Hematopoietic multipotent progenitor cell treated with erythropoietin and hydrocortisone succinate and interleukin-3 and kit ligand, for 8 days (in vitro differentiated cells): ENCODE data around the gene JADE3.

Experiments
- DNase-seq: peaks from one replicate; pipeline ENCODE4 v3.0.0-alpha.2; 2015

The JADE3 gene

DNA sequence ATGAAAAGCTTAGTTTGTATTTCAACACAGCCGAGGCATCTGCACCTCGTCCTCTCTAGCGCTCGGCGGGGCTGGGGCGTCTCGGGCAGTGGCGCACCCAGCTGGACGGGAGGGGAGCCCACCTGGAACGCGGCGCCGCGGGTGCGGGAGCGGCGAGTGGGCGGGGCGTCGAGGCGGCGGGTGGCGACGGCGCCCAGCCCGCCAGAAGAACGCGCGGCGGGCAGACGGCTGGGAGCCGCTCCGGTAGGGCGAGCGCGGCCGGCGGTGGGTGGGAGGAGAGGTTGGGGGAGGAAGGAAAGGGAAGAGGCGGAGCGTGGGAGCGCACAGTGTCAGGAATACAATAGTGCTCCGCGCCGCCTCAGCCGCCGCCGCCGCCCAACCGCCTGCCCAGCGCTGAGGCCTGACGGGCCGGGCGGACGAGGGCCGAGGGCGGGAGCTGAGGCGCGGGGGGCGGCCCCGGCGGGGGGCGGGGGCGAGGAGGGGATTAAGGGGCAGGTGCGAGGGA, at the start of gene JADE3:
JADE3 (plus strand) TSS at position 324 of the 505 bp plus-strand sequence. CDS start 72,474 bp downstream, outside the sequence.
- peak; percentile 67 for DNase-seq

DNA sequence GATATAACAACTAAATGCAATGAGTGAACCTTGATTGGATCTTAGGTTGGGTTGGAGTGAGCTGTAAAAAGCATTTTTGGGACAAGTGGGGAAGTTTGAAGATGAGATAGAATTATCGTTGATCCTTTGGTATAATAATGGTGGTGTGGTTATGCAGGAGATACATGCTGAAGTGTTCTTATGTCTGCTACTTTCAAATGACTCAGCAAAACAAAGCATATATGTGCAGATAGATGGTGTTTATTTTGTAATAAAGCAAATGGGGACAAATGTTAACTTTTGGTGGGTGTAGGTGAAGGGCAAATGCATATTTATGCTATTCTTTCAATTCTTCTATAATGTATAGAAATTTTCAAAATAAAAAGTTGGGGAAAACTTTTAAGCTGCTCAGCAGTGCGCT, 49.1 kb upstream of the JADE3 start:
- DNase-seq, result no peak

DNA sequence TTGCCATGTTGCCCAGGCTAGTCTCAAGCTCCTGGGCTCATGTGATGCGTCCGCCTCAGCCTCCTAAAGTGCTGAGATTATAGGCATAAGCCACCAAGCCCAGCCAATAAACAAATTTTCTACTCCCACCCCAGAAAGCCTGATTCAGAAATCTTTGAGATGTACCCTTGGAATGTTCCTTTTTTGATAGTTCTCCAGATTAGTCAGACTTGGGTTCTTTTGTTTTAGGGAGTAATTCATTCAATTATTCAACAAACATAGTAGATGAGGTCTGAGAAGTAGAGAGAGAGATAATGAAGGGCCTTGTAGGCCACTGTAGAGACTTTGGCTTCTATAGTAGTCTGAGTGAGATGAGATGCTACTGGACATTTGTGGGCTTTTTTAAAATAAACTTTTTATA, 47.6 kb upstream of the JADE3 start:
- DNase-seq, result no peak

DNA sequence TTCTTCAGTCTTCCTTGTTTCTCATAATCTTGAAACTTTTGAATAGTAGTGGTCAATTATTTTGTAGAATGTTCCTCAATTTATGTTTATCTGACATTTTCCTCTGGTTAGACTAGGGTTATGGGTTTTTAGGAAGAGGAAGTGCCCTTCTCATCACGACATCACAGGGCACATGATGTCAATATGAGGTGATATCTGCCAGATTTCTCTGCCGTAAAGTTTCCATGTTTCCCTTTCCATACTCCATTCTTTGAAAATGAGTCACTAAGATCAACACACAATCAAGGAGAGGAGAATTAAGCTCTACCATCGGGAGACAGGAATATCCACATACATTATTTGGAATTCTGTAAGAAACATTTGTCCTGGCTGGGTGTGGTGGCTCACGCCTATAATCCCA, 46.9 kb upstream of the JADE3 start:
- no peak for DNase-seq

DNA sequence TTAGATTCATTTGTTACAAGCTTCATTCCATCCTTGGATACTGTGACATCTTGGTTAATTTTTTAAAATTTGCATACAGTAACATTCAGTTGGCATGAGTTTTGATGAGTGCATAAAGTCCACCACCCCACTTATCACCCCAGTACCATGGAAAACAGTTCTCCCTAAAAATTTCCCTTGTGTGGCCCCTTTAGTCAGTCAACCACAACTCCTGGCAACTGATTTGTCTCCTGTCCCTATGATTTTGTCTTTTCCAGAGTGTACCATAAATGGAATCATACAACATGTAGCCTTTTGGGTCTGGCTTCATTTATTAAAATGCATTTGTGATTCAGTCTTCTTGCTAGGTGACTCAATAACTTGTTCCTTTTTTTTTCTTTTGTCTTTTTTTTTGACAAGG, 45.5 kb upstream of the JADE3 start:
- no peak for DNase-seq

DNA sequence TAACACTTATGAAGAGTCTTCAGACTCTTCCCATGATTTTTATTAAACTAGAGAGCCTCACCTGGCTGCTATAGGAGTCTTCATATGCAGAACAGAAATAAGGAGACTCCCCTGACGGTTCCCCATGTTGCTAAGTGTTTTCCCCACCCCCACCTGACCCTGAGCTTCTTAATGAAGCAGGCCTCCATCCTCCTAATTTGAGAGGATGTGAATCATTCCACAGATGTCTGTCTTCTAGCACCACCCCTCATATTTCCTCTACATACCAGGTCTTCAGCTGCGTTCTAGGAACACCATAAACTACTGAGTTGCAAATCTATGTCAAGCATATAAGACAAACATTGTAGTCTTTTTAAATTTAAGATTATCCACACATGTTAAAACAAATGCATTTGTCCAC, 38.5 kb upstream of the JADE3 start:
- no peak for DNase-seq

DNA sequence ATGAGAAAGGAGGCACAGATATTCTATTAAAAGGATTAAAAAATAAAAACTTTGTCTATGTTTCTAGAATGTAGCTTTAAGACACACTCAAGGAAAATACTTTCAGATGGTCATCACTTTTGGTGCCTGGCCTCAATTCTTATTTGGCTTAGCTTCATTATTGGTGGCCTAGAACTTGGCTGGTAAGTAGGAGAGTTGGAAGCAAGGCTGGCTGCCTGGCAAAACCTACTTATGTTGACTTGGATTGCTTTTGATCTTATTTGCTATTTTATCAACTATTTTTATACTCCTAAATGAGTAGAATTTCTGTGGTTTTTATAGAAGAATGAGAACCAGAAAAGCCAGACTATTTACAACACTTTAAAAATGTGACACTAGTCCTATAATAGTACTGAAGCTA, 35.3 kb upstream of the JADE3 start:
- no peak for DNase-seq

DNA sequence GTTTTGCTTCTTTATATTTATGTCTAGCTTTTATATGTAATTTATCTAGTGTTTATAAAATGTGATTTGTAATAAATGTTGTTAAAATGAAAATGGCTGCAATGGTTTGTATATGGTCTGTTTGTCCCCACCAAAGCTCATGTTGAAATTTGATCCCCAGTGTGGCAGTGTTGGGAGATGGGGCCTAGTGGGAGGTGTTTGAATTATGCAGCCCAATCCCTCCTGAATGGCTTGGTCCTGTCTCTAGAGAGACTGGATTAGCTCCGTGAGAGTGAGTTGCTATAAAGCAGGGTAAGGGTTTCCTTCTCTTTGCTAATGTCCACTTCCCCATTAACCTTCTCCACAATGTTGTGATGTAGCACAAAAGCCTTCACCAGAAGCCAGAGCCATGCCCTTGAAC, 30.0 kb upstream of the JADE3 start:
- no peak for DNase-seq

DNA sequence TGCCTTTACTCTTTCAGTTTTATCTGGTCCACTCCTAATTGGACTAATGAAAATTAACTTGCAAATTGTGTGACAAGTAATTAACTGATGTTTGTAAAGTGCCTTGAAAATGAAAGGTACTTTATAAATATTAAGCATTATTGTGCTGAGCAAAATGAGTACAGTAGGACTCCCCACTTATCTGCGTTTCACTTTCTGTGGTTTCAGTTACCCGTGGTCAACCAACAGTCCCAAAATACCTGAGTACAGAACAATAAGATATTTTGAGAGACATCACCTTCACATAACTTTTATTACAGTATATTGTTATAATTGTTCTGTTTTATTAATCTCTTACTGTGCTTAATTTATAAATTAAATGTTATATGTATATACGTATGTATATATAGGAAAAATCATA, 27.4 kb upstream of the JADE3 start:
- DNase-seq, result no peak

DNA sequence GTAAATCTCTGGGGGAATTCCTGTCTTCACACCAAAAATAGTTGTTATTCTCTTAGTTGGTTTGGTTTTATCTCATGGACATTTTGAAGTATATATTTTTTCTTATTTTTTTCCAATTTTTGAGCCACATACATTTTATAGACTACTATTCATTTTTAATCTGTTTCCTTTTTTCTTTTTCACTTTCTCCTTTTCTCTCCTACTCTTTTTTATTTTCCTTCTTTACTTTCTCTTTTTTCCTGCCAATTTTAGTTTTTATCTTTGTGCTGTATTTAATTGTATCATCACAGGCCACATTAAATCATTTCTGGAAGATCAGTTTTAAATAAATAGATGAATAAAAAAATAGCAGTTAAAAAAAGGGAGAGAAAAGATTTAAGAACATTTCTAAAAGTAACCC, 14.0 kb upstream of the JADE3 start:
- no peak for DNase-seq

DNA sequence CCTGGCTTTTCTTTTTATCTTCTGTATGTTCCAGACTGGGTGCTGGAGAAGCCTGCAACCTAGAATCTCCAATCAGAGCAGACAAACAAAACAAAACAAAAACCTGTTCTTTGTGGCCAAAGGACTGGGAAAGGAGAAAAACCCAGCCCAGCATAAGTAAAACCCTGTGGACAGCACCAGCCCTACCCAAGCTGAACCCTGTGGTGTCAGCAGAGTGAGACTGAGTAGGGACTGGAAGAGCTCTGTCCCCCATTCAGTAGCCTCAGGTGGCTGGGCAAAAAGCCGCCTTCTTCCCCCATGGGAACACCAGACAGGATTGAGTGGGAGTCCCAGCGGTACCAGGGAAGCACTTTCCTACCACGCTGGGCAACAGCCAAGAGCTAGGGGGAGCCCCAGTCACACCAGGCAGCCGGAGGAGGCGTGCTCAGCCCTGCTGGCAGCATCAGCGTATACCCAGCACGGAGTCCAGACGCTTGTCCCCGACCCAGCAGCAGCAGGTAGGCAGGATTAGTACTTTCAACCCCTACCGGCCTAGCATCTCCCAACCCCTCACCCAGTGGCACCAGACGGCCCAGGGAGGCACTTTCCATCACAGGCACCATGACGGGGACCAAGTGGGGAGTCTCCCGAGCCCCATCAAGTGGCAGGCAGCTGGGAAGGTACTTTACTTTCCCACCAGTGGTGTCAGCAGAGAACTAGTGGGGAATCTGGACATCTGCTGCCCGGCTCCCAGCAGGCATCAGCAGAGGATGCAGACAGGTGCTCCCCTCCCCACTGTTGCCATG, 8.6 kb upstream of the JADE3 start:
- peak; percentile 70 for DNase-seq

DNA sequence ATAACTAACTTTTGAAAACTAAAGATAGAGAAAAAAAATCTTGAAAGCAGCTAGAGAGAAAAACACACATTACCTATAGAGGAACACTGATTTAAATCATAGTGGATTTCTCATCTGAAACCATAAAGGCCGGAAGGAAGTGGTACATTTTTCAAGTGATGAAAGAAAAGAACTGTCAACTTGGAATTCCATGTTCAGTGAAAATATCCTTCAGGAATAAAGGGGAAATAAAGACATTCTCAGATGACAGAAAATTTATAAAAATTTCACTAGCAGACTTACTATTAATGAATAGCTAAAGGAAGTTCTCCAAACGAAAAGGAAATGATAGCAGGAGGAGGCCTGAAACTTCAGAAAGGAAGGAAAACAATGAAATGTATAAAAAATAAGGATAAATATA, 7.6 kb upstream of the JADE3 start:
- DNase-seq, result no peak

DNA sequence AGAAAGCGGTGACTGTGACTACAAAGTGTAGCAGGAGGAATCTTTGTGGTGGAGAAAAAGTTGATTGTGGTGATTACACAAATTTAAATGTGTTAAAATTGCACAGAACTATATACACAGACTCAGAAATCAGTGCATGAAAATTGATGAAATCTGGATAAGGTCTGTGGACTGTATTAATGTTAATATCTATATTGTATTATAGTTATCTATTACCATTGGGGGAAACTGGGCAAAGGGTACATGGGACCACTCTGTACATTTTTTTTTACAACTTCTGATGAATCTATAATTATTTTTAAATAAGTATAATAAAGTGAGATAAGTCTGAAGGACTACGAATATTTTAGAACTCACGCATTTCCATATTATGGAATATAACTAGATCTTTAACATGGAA, 1.8 kb upstream of the JADE3 start:
- DNase-seq, result no peak

DNA sequence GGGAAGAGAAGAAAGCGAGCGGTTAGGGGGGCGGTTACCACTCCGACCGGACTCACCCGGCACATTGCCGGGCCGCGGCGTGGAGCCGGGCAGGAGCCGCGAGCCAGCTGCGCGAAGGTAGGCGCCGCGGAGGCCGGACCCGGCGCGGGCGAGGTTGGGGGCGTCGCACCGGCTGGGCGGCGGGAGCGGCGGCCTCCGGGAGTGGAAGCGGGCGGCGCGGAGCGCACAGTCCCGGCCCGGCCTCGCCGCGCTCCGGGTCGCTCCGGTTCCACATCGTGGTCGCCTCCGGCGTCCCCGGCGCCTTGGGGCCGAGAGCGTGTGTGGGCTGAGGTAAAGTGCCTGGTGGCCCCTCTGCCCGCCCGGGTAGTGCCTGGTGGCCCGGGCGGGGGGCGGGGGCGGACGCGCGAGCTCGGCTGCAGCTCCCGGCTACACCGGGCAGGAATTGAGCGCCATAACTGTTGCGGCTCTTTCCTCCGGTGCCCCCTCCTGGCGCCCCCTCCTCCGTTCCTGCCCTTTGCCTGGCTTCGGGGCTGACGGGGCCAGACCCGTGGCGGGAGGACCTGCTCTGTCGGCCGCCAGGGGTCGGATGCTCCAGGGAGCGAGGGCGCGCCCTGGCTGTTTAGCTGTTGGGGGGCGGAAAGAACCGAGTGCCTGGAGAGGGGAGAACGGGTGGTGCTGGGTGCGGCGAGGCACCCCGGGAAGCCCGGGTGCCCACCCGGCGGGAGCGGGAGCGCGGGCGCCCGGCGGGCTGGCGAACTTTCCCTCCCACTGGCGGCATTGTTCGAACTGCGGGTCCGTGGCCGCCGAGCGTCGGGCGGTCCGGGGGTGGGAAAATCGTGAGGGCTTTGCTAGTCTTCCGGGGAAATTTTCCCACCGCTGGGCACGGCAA, 626 bp downstream of the JADE3 start:
- peak; percentile 45 for DNase-seq

DNA sequence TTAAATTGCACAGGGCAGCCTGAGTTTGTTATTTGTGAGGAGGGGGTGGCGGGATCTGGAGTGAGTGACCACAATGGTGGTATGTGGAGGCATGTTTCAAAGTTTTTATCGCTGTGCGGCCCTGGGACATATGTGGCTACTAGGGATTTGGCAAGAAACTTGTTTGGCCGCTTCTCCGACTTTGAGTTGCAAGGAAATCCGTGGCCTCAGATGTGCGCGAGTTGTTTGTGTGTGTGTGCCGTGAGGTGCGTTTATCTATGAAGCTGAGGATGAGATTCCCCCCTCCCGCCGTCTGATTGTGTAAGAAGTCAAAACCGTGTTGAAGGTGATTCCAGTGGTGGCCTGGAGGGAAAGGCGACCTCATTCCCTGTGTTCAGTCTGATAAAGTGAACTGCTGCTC, 1.4 kb downstream of the JADE3 start:
- DNase-seq, result peak; percentile 14

DNA sequence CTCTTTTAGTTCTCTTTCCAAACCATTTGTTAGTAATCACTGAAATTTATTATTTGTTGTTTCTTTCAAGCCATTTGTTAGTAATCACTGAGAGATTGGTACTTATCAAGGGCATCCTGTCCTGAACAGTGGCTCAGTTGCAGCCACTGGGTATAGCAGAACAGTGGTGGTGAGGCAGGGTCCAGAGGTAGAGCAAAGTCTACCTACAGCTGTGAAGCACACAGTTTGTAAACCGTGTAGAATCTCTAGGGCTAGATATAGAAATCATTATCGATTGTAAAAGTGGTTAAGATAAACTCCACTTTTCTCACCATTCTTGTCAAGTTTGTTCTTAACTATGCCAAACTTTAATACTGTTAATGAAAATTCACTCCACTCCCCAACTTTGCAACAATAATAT, 4.1 kb downstream of the JADE3 start:
- no peak for DNase-seq

DNA sequence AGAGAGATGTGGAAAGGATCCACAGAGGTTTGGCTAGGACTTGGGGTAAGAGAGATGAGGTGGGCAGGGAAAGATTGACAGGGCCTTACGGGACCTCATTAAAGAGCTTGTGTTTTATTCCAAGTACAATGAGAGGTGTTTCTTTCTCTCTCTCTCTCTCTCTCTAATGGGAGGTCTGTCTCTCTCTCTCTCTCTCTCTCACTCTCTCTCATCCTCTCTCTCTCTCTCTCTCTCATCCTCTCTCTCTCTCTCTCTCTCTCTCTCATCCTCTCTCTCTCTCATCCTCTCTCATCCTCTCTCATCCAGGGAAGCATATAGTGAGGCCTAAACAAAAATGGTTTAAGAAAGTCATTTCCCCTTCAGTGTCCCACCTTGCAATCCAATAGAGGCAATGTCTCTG, 5.4 kb downstream of the JADE3 start:
- no peak for DNase-seq

DNA sequence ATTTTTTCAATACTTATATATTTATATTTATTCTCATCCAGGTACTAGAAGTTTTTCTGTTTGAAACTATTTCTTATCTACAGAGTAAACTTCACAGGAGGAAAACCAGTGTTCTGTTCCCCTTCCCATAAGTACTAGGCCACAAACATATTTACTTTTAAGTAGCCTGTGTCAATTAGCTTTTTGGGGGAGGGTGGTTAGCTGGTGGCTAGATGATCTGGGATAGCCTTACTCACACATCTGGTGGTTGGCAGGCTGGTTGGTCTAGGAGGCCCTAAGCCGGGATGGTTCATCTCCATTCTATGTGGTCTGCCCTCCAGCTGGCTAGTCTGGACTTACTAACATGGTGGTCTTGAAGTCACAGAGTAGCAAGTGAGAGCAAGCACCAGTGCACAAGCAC, 6.2 kb downstream of the JADE3 start:
- no peak for DNase-seq

DNA sequence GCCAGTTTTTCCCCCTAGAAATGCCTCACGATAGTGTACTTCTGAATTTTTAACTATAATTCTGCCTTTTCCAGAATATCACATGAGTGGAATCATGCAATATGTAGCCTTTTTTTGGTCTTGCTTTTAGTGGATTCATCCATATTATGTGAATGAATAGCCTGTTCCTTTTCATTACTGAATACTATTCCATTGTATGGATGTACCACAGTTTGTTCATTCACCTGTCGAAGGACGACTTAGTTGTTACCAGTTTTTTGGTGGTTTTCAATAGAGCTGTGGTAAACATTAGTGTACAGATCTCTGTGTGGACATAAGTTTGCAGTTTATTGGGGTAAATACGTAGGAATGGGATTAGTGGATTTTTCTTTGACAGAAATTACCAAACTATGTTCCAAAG, 8.0 kb downstream of the JADE3 start:
- DNase-seq, result no peak

DNA sequence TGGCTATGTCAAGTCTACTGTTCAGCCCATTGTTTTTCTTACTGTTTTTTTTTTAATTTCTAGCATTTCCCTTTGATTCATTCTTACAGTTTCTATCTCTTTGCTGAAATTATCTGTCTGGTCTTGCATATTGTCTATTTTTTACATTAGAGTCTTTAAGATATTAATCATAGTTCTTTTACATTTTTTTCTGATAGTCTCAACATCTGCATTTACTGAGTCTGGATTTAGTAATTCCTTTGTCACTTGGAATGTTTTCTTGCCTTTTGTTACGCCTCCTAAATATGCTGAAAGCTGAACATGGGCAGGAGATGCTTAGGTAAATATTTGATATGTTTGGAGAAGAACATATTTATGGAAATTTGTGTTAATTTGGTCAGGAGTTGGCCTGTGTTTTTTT, 10.4 kb downstream of the JADE3 start:
- no peak for DNase-seq

DNA sequence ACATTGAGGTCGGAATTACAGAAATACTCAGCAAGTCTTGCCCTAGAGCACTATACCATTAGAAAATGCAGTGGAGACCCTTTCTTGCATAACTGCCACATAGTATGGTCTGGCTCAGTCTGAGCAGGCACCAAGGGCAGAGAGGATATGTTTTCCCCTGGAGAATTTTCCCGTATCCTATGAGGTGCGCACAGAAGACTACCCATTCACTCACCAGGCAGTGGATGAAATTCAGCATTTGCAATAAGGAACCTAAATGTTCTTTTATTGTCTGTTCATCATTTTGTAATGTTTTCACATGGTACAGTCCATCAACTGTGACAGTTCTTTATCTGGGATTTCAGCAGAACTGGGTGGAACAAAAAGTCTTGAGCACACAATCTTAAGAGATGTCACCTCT, 15.5 kb downstream of the JADE3 start:
- DNase-seq, result no peak

DNA sequence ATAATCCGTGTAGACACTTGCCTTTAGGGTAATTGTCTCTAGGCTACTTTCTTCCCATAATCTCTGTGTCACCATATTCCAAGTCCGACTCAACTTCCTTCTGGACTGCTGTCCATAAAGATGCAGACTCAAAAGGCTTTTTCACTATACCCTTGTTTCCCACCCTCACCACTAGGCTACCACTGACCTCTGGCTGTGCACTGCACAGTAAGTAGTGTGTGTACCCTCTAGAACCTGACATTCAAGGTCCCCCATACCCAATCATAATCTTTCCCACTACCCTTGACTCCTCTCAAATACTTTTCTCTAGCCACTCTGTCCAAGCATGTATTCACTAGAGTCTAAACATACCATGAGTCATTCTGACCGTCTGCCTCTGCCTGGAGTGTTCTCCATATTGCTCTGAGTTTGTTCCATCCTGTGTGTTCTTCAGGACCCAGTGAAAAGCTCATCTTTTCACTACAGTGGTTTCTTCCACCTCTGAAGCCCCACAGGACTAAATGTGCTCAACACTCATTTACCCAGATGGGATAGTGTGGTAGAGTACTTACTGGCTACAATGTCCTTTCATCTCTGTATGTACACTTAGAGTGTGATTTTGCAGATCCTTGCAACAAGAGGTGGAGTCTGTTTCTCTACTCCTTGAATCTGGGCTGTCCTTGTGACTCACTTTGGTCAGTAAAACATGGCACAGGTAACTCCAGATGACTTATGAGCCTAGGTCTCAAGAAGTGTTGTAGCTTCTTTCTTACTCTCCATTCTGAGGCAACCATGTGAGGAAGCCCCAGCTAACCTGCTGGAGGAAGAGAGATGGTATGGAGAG, 17.4 kb downstream of the JADE3 start:
- DNase-seq, result no peak

DNA sequence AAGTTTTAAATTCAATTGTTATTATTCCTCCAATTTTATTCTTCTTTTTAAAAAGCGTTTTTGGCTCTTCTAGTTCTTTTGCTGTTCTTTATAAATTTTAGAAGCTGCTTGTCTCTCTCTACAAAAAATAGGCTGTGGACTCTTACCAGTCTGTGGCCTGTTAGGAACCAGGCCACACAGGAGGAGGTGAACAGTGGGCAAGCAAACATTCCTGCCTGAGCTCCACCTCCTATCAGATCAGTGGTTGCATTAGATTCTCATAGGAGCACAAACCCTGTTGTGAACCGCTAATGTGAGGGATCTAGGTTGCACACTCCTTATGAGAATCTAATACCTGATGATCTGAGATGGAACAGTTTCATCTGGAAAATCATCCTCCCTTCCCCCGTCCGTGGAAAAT, 23.1 kb downstream of the JADE3 start:
- no peak for DNase-seq
